Measurements from ENCODE around the gene KIF9.
A peak's percentile ranks its signal among the peaks of the same experiment; 100 is the strongest.
"Not testable (repeated sequence)": the region's sequence is repeated elsewhere in the genome, so short reads cannot be mapped to it uniquely, and the experiment has no call there.

KIF9 gene, protein sequence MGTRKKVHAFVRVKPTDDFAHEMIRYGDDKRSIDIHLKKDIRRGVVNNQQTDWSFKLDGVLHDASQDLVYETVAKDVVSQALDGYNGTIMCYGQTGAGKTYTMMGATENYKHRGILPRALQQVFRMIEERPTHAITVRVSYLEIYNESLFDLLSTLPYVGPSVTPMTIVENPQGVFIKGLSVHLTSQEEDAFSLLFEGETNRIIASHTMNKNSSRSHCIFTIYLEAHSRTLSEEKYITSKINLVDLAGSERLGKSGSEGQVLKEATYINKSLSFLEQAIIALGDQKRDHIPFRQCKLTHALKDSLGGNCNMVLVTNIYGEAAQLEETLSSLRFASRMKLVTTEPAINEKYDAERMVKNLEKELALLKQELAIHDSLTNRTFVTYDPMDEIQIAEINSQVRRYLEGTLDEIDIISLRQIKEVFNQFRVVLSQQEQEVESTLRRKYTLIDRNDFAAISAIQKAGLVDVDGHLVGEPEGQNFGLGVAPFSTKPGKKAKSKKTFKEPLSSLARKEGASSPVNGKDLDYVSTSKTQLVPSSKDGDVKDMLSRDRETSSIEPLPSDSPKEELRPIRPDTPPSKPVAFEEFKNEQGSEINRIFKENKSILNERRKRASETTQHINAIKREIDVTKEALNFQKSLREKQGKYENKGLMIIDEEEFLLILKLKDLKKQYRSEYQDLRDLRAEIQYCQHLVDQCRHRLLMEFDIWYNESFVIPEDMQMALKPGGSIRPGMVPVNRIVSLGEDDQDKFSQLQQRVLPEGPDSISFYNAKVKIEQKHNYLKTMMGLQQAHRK

GRCh38 chr3:47282424-47283192 is at the start of gene KIF9, which contains the start of gene KLHL18:
TSS of gene KIF9 (minus strand) at chr3:47282799. CDS start at chr3:47277374, 5,425 bp downstream.
TSS of gene KLHL18 (plus strand) at chr3:47282944. CDS start at chr3:47282966, 22 bp downstream.
- H3K9me3 Mint-ChIP-seq: no peaks in the 10 kb centered on the region
- H3K36me3 Mint-ChIP-seq (ENCODE audit: low read depth): peaks cover 51% of the 10 kb centered on the region
- H3K4me3 Mint-ChIP-seq: peak within 1 kb of the TSS; percentile 100

GRCh38 chr3:47324278-47324865 is 41.8 kb upstream of the KIF9 start:
- H3K4me1 Mint-ChIP-seq (ENCODE audit: low read depth): no peaks in the 10 kb centered on the region
- DNase-seq: no peak
- H3K4me3 Mint-ChIP-seq: no peak overlapping the region
- peak overlapping the region; percentile 46 for H3K27ac Mint-ChIP-seq
- no peaks in the 10 kb centered on the region for H3K27me3 Mint-ChIP-seq
- no peaks in the 10 kb centered on the region for H3K9me3 Mint-ChIP-seq
- H3K36me3 Mint-ChIP-seq (ENCODE audit: low read depth): peaks cover 96% of the 10 kb centered on the region

More at GRCh38 chr3:47282424-47283192, at the start of gene KIF9, which contains the start of gene KLHL18:
- Mint-ChIP-seq H3K27me3 (no peaks in the 10 kb centered on the region), H3K27ac (peak within 1 kb of the TSS; percentile 99), H3K4me1 (ENCODE audit: low read depth) (peaks cover 50% of the 10 kb centered on the region)
- DNase-seq: peak; percentile 95

GRCh38 chr3:47323431-47324277 is 41.1 kb upstream of the KIF9 start:
- peaks cover 97% of the 10 kb centered on the region for H3K36me3 Mint-ChIP-seq (ENCODE audit: low read depth)
- no peak overlapping the region for H3K4me3 Mint-ChIP-seq

GRCh38 chr3:47319956-47320355 is 37.4 kb upstream of the KIF9 start:
- H3K36me3 Mint-ChIP-seq (ENCODE audit: low read depth): peaks cover 75% of the 10 kb centered on the region
- no peaks in the 10 kb centered on the region for H3K27me3 Mint-ChIP-seq
- H3K4me3 Mint-ChIP-seq: no peak overlapping the region
- no peaks in the 10 kb centered on the region for H3K9me3 Mint-ChIP-seq
- no peaks in the 10 kb centered on the region for H3K4me1 Mint-ChIP-seq (ENCODE audit: low read depth)
- H3K27ac Mint-ChIP-seq: no peak overlapping the region
- DNase-seq: no peak

More at GRCh38 chr3:47323431-47324277, 41.1 kb upstream of the KIF9 start:
- peak overlapping the region; percentile 46 for H3K27ac Mint-ChIP-seq
- no peaks in the 10 kb centered on the region for H3K4me1 Mint-ChIP-seq (ENCODE audit: low read depth)
- DNase-seq: no peak
- H3K9me3 Mint-ChIP-seq: no peaks in the 10 kb centered on the region
- H3K27me3 Mint-ChIP-seq: no peaks in the 10 kb centered on the region

GRCh38 chr3:47318916-47319315 is 36.3 kb upstream of the KIF9 start:
- H3K9me3 Mint-ChIP-seq: no peaks in the 10 kb centered on the region
- H3K27me3 Mint-ChIP-seq: no peaks in the 10 kb centered on the region
- H3K4me3 Mint-ChIP-seq: no peak overlapping the region
- DNase-seq: no peak
- H3K4me1 Mint-ChIP-seq (ENCODE audit: low read depth): peaks cover 8% of the 10 kb centered on the region
- peak overlapping the region; percentile 53 for H3K27ac Mint-ChIP-seq
- peaks cover 74% of the 10 kb centered on the region for H3K36me3 Mint-ChIP-seq (ENCODE audit: low read depth)

GRCh38 chr3:47316151-47316550 is 33.6 kb upstream of the KIF9 start:
- not testable (repeated sequence) for DNase-seq, H3K27me3 Mint-ChIP-seq, H3K27ac Mint-ChIP-seq, H3K9me3 Mint-ChIP-seq, H3K4me3 Mint-ChIP-seq
- H3K4me1 Mint-ChIP-seq (ENCODE audit: low read depth): peaks cover 11% of the 10 kb centered on the region
- peaks cover 46% of the 10 kb centered on the region for H3K36me3 Mint-ChIP-seq (ENCODE audit: low read depth)

GRCh38 chr3:47315069-47315647 is 32.6 kb upstream of the KIF9 start:
- H3K4me1 Mint-ChIP-seq (ENCODE audit: low read depth): peaks cover 14% of the 10 kb centered on the region
- no peaks in the 10 kb centered on the region for H3K27me3 Mint-ChIP-seq
- H3K9me3 Mint-ChIP-seq: no peaks in the 10 kb centered on the region
- no peak overlapping the region for H3K27ac Mint-ChIP-seq
- peaks cover 42% of the 10 kb centered on the region for H3K36me3 Mint-ChIP-seq (ENCODE audit: low read depth)
- no peak overlapping the region for H3K4me3 Mint-ChIP-seq
- DNase-seq: no peak

DNA sequence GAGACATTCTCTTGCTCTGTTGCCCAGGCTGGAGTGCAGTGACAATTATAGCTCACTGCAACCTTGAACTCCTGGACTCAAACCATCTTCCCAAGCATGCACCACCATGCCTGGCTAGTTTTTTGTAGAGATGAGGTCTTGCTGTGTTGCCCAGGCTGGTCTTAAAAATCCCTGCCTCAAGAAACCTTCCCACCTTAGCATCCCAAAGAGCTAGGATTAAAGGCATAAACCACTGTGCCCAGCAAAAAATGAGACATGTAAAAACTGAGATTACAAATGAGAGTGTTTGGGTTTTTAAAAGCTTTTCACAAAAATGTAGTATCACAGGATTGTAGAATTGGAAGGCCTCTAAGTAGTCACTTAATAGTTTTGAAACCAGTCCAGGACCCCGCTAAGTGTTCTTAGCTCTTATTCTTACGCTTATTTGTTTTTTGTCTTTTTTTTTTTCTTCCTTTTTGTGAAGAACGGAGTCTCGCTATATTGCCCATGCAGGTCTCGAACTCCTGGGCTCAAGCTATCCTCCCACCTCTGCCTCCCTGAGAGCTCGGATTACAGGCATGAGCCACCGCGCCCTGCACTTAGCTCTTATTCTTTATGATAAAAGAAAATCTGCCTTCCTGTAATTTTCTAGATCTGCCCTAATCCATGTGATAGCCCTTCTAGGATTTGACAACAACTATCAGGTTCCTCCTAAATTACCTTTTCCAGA is 31.6 kb upstream of the KIF9 start:
- Mint-ChIP-seq H3K27me3 (no peaks in the 10 kb centered on the region), H3K36me3 (ENCODE audit: low read depth) (peaks cover 37% of the 10 kb centered on the region), H3K4me3 (no peak overlapping the region), H3K4me1 (ENCODE audit: low read depth) (peaks cover 14% of the 10 kb centered on the region), H3K9me3 (no peaks in the 10 kb centered on the region), H3K27ac (peak overlapping the region; percentile 55)
- no peak for DNase-seq

GRCh38 chr3:47313341-47314055 is 30.9 kb upstream of the KIF9 start:
- peaks cover 14% of the 10 kb centered on the region for H3K4me1 Mint-ChIP-seq (ENCODE audit: low read depth)
- H3K27me3 Mint-ChIP-seq: no peaks in the 10 kb centered on the region
- no peaks in the 10 kb centered on the region for H3K9me3 Mint-ChIP-seq
- DNase-seq: no peak
- H3K36me3 Mint-ChIP-seq (ENCODE audit: low read depth): peaks cover 35% of the 10 kb centered on the region
- H3K4me3 Mint-ChIP-seq: no peak overlapping the region
- H3K27ac Mint-ChIP-seq: peak overlapping the region; percentile 55

GRCh38 chr3:47310391-47310790 is 27.8 kb upstream of the KIF9 start:
- Mint-ChIP-seq H3K27ac (no peak overlapping the region), H3K4me1 (ENCODE audit: low read depth) (peaks cover 26% of the 10 kb centered on the region), H3K27me3 (no peaks in the 10 kb centered on the region), H3K4me3 (no peak overlapping the region), H3K36me3 (ENCODE audit: low read depth) (peaks cover 50% of the 10 kb centered on the region), H3K9me3 (no peaks in the 10 kb centered on the region)
- no peak for DNase-seq

DNA sequence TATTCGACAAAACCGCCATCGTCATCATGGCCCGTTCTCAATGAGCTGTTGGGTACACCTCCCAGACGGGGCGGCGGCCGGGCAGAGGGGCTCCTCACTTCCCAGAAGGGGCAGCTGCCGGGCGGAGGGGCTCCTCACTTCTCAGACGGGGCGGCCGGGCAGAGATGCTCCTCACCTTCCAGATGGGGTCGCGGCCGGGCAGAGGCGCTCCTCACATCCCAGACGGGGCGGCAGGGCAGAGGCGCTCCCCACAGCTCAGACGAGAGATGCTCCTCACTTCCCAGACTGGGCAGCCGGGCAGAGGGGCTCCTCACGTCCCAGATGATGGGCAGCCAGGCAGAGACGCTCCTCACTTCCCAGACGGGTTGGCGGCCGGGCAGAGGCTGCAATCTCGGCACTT is 26.6 kb upstream of the KIF9 start:
- not testable (repeated sequence) for H3K27ac Mint-ChIP-seq, H3K4me3 Mint-ChIP-seq, H3K9me3 Mint-ChIP-seq, DNase-seq, H3K27me3 Mint-ChIP-seq
- peaks cover 23% of the 10 kb centered on the region for H3K4me1 Mint-ChIP-seq (ENCODE audit: low read depth)
- peaks cover 50% of the 10 kb centered on the region for H3K36me3 Mint-ChIP-seq (ENCODE audit: low read depth)

GRCh38 chr3:47306022-47306421 is 23.4 kb upstream of the KIF9 start:
- no peak overlapping the region for H3K4me3 Mint-ChIP-seq
- no peaks in the 10 kb centered on the region for H3K9me3 Mint-ChIP-seq
- no peak overlapping the region for H3K27ac Mint-ChIP-seq
- no peaks in the 10 kb centered on the region for H3K27me3 Mint-ChIP-seq
- DNase-seq: no peak
- H3K4me1 Mint-ChIP-seq (ENCODE audit: low read depth): peaks cover 23% of the 10 kb centered on the region
- peaks cover 76% of the 10 kb centered on the region for H3K36me3 Mint-ChIP-seq (ENCODE audit: low read depth)

Data from activated T-cell treated with anti-CD3 and anti-CD28 coated beads, Interleukin-2, amount 50 U/mL, for 24 hours (primary cell).